Keratinocyte (primary cell): ENCODE data around the gene HIF1A. TPM values are rescaled to one million over a fixed set of nuclear protein-coding genes. Genes with fewer than 3 reads are reported as not detected.
A peak's percentile ranks its signal among the peaks of the same experiment; 100 is the strongest.

Experiments used
- DNase-seq: peaks from one replicate; pipeline ENCODE4 v3.0.0-alpha.2; 2011; ENCODE audit warnings: low read depth, missing footprints, low spot score
- FAIRE-seq: peaks from 2 replicates; lab custom pipeline; 2011; peaks lifted over from hg19 to GRCh38; lab: Jason Lieb, UNC
- H2AFZ ChIP-seq: 2 replicates; pipeline ENCODE4 v1.6.0; 2012; ENCODE audit warnings: low read length, control low read depth, inconsistent platforms; ENCODE audit not compliant: control insufficient read depth
- H3K27ac ChIP-seq: 2 replicates; pipeline ENCODE4 v1.5.1; 2011; ENCODE audit warnings: low read length; ENCODE audit not compliant: control insufficient read depth, insufficient read depth
- H3K27me3 ChIP-seq: 3 replicates; pipeline ENCODE4 v1.6.0; 2011; ENCODE audit warnings: low read length; ENCODE audit not compliant: control insufficient read depth, insufficient read depth; ENCODE audit errors: extremely low read depth
- H3K36me3 ChIP-seq, 2 experiments: 2 replicates in 1 of 2; 3 replicates in 1 of 2; pipeline ENCODE4 v1.5.1; 2011; ENCODE audit warnings: low read length in 2 of 2, mild to moderate bottlenecking in 1 of 2; ENCODE audit not compliant: control insufficient read depth in 2 of 2, insufficient read depth in 2 of 2; ENCODE audit errors: extremely low read depth in 1 of 2
- H3K4me1 ChIP-seq: 3 replicates; pipeline ENCODE4 v1.5.1; 2011; ENCODE audit warnings: low read length; ENCODE audit not compliant: control insufficient read depth, insufficient read depth; ENCODE audit errors: extremely low read depth
- H3K4me2 ChIP-seq: 3 replicates; pipeline ENCODE4 v1.6.0; 2011; ENCODE audit warnings: low read depth, low read length; ENCODE audit not compliant: control insufficient read depth, insufficient read depth; ENCODE audit errors: extremely low read depth
- H3K4me3 ChIP-seq, 3 experiments: fragments of 200-600 bp in 1 of 3; sonication (generic) in 1 of 3; 2 replicates in 2 of 3; 3 replicates in 1 of 3; pipeline ENCODE4 v1.5.1; 2011 to 2016; ENCODE audit warnings: low read length in 3 of 3, mild to moderate bottlenecking in 3 of 3, control low read depth in 2 of 3, inconsistent platforms in 1 of 3, low read depth in 1 of 3, mixed read lengths in 1 of 3, mixed run types in 1 of 3, moderate library complexity in 1 of 3; ENCODE audit not compliant: control insufficient read depth in 2 of 3, insufficient read depth in 2 of 3; ENCODE audit errors: extremely low read depth in 1 of 3
- H3K79me2 ChIP-seq: 2 replicates; pipeline ENCODE4 v1.6.0; 2012; ENCODE audit warnings: low read length; ENCODE audit not compliant: control insufficient read depth, insufficient read depth
- H3K9ac ChIP-seq: 3 replicates; pipeline ENCODE4 v1.6.0; 2011; ENCODE audit warnings: low read length; ENCODE audit not compliant: control insufficient read depth, insufficient read depth; ENCODE audit errors: extremely low read depth
- H3K9me1 ChIP-seq: 3 replicates; pipeline ENCODE4 v1.6.0; 2011; ENCODE audit warnings: low read length; ENCODE audit not compliant: control insufficient read depth, insufficient read depth; ENCODE audit errors: extremely low read depth
- H3K9me3 ChIP-seq: 2 replicates; pipeline ENCODE4 v1.5.1; 2012; ENCODE audit warnings: low read depth, low read length; ENCODE audit not compliant: control insufficient read depth
- H4K20me1 ChIP-seq: 3 replicates; pipeline ENCODE4 v1.6.0; 2011; ENCODE audit warnings: low read length; ENCODE audit not compliant: control insufficient read depth, insufficient read depth; ENCODE audit errors: extremely low read depth
- EZH2 ChIP-seq: IDR thresholded peaks from one replicate; pipeline ENCODE4 v1.6.1; 2012; ENCODE audit warnings: inconsistent platforms, mild to moderate bottlenecking, low read length, moderate library complexity
- dilution Hi-C: fragments of 300-500 bp; cut with MboI; formaldehyde crosslinking; loops from one replicate; pipeline ENCODE4 v1.7.0; 2020; ENCODE audit warnings: low sequenced_read_pairs; ENCODE audit not compliant: extremely low pct_ligation_motif_present
- polyA plus RNA-seq, 5 experiments: library from polyadenylated mRNA; depleted of rRNA in 3 of 5; stranded (reverse) in 3 of 5; stranded (forward) in 1 of 5; unstranded in 1 of 5; fragments of >200 nt; gene quantifications; 1 replicate in 1 of 5; 2 replicates in 3 of 5; 3 replicates in 1 of 5; pipeline versions ENCODE4 v1.2.1 to v1.2.3, GENCODE V29; 2011 to 2012; ENCODE audit warnings: missing spikeins in 2 of 5, low read depth in 1 of 5, low replicate concordance in 1 of 5
- TF ChIP-seq, protein P1 (sequence below), 3 experiments: IDR thresholded peaks in 1 of 3; conservative IDR thresholded peaks in 1 of 3; optimal IDR thresholded peaks in 1 of 3; 2 replicates in 2 of 3; 3 replicates in 1 of 3; pipeline versions ENCODE3 to v1.5.1; 2011; ENCODE audit warnings: low read length in 3 of 3, mild to moderate bottlenecking in 3 of 3, moderate library complexity in 2 of 3, control low read depth in 1 of 3, inconsistent platforms in 1 of 3; ENCODE audit not compliant: insufficient read depth in 2 of 3; ENCODE audit errors: extremely low read depth in 1 of 3

HIF1A gene
- polyA plus RNA-seq, 1 donor (not counting 4 experiments of a cell fraction or from before 2014, with no cell fraction given): 202 TPM

DNA sequence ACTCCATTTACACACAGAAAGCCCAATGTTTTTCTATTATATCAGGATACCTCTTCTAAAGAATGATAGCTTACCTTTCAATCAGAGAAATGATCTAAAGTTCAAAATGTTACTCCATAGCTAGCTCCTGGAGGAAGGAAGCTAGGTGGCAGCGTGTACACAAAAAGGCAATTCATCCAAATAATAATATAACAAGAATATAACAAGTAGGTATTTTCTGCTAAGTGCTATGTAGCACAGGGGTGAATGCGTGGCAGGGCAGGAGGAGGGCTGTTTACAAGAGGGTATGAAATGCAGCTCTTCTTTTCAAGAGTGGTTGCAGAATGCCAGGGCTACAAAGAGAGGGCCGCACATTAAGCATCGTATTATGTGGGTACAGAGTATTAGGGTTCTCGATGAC, 66.2 kb downstream of the HIF1A start:
- no peaks in the 10 kb centered on the region for H4K20me1 ChIP-seq
- H3K27ac ChIP-seq: peak overlapping the region; percentile 86
- H3K9ac ChIP-seq: peak overlapping the region; percentile 91
- no peaks in the 10 kb centered on the region for H3K9me3 ChIP-seq
- peak overlapping the region; percentile 96 for H2AFZ ChIP-seq
- TF ChIP-seq EZH2: no peak
- TF ChIP-seq, protein P1, sequence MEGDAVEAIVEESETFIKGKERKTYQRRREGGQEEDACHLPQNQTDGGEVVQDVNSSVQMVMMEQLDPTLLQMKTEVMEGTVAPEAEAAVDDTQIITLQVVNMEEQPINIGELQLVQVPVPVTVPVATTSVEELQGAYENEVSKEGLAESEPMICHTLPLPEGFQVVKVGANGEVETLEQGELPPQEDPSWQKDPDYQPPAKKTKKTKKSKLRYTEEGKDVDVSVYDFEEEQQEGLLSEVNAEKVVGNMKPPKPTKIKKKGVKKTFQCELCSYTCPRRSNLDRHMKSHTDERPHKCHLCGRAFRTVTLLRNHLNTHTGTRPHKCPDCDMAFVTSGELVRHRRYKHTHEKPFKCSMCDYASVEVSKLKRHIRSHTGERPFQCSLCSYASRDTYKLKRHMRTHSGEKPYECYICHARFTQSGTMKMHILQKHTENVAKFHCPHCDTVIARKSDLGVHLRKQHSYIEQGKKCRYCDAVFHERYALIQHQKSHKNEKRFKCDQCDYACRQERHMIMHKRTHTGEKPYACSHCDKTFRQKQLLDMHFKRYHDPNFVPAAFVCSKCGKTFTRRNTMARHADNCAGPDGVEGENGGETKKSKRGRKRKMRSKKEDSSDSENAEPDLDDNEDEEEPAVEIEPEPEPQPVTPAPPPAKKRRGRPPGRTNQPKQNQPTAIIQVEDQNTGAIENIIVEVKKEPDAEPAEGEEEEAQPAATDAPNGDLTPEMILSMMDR (optimal IDR thresholded peaks at IDR 0.05 in 1 of 3, IDR thresholded peaks at IDR 0.05 in 1 of 3, conservative IDR thresholded peaks at IDR 0.05 in 1 of 3; ENCODE audit: extremely low read depth in 1 of 3, insufficient read depth in 2 of 3, low read length in 3 of 3): no peak
- H3K79me2 ChIP-seq: peaks cover 38% of the 10 kb centered on the region
- FAIRE-seq (no peak), DNase-seq (no peak)
- dilution Hi-C loops: no loop called here
- peak overlapping the region; percentile 92 for H3K4me2 ChIP-seq
- peaks cover 18% of the 10 kb centered on the region for H3K4me1 ChIP-seq
- H3K9me1 ChIP-seq: no peaks in the 10 kb centered on the region
- no peaks in the 10 kb centered on the region for H3K36me3 ChIP-seq
- H3K4me3 ChIP-seq: peak overlapping the region; percentile 71 to 87 (median 72)
- H3K27me3 ChIP-seq: no peaks in the 10 kb centered on the region

DNA sequence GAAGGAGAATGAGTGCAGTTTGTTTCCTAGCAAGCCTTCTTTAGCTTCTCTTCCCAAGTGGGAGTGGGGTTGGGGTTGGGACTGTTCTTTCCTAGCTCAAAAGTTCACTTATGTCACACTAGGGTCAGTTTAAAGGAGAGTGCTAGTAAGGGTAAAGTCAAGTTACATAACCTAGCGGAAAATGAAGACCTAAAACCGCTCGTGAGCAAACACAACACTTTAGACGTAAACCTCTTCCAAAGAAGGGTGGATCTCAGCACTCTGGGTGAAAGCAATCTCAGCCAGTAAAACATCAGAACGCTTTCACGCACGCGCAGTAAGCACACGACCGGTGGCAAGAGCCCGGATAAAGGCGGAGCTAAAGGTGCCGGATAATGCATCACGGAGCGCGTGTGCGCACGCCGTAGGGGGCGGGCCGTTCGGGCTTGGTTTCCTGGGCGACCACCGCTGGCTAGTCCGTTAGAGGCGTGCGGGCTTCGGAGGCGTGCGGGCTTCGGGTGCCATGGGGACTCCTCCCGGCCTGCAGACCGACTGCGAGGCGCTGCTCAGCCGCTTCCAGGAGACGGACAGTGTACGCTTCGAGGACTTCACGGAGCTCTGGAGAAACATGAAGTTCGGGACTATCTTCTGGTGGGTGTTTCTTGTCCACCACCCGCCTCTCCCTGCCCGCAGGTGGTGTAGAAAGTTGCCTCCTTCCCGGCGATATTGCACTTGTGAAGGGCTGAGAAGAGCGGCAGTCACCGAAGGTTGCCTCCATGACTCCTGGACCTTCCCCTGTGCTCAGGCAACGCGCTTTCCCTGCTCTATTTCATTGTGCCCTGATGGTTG, 66.9 kb downstream of the HIF1A start, which contains the start of gene SNAPC1:
SNAPC1 (plus strand) TSS at position 462 of the 828 bp plus-strand sequence; CDS start at position 503, 41 bp downstream.
- H3K9me3 ChIP-seq: no peaks in the 10 kb centered on the region
- TF ChIP-seq, protein P1 (optimal IDR thresholded peaks at IDR 0.05 in 1 of 3, IDR thresholded peaks at IDR 0.05 in 1 of 3, conservative IDR thresholded peaks at IDR 0.05 in 1 of 3; ENCODE audit: extremely low read depth in 1 of 3, insufficient read depth in 2 of 3, low read length in 3 of 3): no peak
- no peak for TF ChIP-seq EZH2
- dilution Hi-C loops: no loop called here
- H3K4me1 ChIP-seq: peaks cover 18% of the 10 kb centered on the region
- no peaks in the 10 kb centered on the region for H4K20me1 ChIP-seq
- H3K9me1 ChIP-seq: no peaks in the 10 kb centered on the region
- DNase-seq: peak; percentile 87
- H3K4me2 ChIP-seq: peak within 1 kb of the TSS; percentile 95
- no peaks in the 10 kb centered on the region for H3K36me3 ChIP-seq
- peaks cover 43% of the 10 kb centered on the region for H3K79me2 ChIP-seq
- H3K9ac ChIP-seq: peak within 1 kb of the TSS; percentile 91
- H3K4me3 ChIP-seq: peak within 1 kb of the TSS; percentile 72 to 96 (median 87)
- peak within 1 kb of the TSS; percentile 96 for H2AFZ ChIP-seq
- H3K27ac ChIP-seq: peak within 1 kb of the TSS; percentile 86
- FAIRE-seq: peak; percentile 85
- H3K27me3 ChIP-seq: no peaks in the 10 kb centered on the region
